Uterus (tissue), 2 donors: Measurements from ENCODE around the gene KREMEN2.

Experiments
- POLR2A ChIP-seq, 2 donors: fragments of 450-650 bp; IDR thresholded peaks; one replicate each; pipeline ENCODE4 v1.6.1; 2016; ENCODE audit warnings: antibody characterized with exemption in 2 of 2, mild to moderate bottlenecking in 1 of 2, moderate library complexity in 1 of 2
- TF ChIP-seq, protein P1 (sequence below), 4 experiments: fragments of 200-600 bp in 2 of 4; fragments of 450-650 bp in 2 of 4; sonication (generic) in 2 of 4; IDR thresholded peaks; one replicate each; pipeline ENCODE4 v1.5.1; 2016 to 2019; ENCODE audit warnings: antibody characterized with exemption in 4 of 4, mild to moderate bottlenecking in 2 of 4, moderate library complexity in 1 of 4

DNA sequence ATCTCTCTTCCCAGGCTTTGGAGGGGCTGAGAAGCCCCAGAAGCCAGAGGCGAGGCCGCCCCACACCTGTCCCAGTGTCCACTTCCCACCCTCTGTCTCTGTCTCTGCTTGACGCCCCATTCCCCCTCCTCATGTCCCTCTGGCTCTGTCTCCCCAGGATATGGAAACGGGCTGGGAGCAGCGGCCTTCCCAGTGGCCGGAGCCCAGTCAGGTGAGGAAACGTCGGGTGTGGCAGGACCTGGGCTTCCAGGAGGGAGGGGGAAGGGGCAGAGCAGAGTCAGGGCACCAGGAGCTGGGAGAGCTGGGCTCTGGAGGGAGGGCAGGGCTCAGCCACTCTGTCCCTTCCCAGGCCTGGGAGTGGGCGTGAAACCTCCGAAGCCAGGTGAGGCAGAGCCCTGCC, 26.8 kb downstream of the KREMEN2 start:
- TF ChIP-seq, protein P1, sequence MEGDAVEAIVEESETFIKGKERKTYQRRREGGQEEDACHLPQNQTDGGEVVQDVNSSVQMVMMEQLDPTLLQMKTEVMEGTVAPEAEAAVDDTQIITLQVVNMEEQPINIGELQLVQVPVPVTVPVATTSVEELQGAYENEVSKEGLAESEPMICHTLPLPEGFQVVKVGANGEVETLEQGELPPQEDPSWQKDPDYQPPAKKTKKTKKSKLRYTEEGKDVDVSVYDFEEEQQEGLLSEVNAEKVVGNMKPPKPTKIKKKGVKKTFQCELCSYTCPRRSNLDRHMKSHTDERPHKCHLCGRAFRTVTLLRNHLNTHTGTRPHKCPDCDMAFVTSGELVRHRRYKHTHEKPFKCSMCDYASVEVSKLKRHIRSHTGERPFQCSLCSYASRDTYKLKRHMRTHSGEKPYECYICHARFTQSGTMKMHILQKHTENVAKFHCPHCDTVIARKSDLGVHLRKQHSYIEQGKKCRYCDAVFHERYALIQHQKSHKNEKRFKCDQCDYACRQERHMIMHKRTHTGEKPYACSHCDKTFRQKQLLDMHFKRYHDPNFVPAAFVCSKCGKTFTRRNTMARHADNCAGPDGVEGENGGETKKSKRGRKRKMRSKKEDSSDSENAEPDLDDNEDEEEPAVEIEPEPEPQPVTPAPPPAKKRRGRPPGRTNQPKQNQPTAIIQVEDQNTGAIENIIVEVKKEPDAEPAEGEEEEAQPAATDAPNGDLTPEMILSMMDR (IDR thresholded peaks at IDR 0.05): no peak
- TF ChIP-seq POLR2A (IDR thresholded peaks at IDR 0.05): no peak
